ENCODE measurements around the gene EFHD2. TPM values are rescaled to one million over a fixed set of nuclear protein-coding genes. Genes with fewer than 3 reads are reported as not detected.

Gene EFHD2
- total RNA-seq, 2 donors from 2014 or later = 160 to 191 TPM

DNA sequence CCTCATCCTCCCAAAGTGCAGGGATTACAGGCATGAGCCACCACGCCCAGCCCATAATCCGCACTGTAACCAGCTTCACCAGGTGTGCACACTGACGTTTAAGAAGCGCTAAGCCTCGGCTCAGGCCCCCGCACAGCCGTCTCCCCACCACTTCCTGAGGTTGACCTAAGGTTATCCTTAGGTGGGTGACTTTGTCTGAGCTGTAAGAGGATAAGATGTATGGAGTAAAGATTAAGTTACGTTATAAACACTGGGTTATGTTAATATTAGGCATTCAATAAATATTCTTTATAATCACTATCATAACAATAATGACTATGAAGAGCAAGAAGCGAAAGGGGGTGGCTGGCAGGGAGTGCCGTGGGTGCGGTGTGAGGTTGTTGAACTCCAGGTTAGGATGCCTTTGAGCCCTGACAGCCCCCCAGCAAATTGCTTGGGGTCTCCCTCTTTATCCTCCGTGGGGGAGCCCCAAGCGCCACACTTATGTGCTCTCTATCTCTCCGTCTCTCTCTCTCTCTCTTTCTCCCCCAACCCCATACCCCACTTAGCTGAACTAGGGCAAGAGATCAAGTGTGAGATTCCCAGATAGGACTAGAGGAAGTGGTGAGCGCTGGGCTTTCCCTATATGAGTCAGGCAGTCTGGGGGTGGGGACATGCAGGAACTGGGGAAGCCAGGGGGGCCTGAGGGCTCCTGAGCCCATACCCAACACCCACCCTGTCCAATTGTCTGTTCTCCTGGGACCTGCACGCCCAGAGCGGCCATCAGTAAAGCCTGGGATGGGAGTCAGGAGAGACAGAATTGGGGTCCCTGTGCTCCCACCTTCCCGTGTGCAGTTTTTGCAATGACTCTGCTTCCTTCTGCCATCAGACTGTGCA lies 7.6 kb downstream of the EFHD2 start:
- no peak for TF ChIP-seq CTCF (IDR thresholded peaks at IDR 0.05)
- H3K9me3 ChIP-seq = no peaks in the 10 kb centered on the region
- no peak overlapping the region for H3K4me3 ChIP-seq
- no peaks in the 10 kb centered on the region for H3K27me3 ChIP-seq
- peak overlapping the region; percentile 33 to 81 for H3K9ac ChIP-seq (ENCODE audit: low read depth in 2 of 2, low read length in 2 of 2)
- H3K36me3 ChIP-seq = no peaks in the 10 kb centered on the region
- peaks cover 56% of the 10 kb centered on the region for H3K4me1 ChIP-seq
- intact Hi-C loops (cut with DNase I) = no loop called here
- peak; percentile 83 for DNase-seq
- H3K27ac ChIP-seq = peak overlapping the region; percentile 76

DNA sequence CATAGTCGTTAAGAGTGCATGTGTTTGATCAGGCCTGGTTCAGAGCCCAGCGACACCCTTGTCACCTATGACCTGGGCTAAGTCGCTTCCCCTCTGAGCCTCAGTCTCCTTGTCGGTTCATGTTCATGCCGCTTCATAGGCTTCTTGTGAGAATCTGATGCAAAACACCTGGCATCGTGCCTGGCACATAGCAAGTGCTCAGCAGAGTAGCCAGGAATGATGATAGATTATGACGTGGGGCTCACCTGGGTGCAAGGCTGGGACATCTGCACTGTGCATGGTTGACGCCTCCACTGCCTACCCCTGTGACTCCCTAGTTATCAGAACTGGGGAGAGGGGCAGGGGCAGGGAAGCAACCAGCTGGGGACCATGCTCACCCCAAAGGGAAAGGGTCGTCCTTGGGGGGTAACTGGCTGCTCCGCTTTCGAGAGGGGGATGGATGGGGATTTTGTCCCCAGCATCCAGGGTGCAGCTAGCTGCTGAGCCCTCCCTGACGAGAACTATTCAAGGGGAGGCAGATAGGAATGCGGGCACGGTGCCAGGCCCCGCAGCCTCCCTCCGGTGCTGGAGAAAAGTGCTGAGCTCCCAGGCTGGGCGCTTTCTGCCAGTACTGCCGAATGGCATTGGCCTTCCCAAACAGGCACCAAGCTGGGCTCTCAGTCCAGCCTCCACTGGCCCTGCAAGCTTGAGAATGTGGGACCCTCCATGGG lies 9.3 kb downstream of the EFHD2 start:
- Histone ChIP-seq H3K4me3 (no peak overlapping the region), H3K27me3 (no peaks in the 10 kb centered on the region), H3K36me3 (no peaks in the 10 kb centered on the region), H3K27ac (no peak overlapping the region), H3K9me3 (no peaks in the 10 kb centered on the region), H3K4me1 (peaks cover 55% of the 10 kb centered on the region), H3K9ac (ENCODE audit: low read depth in 2 of 2, low read length in 2 of 2) (peak overlapping the region in 1 of 2 donors; percentile 76)
- no peak for TF ChIP-seq CTCF (IDR thresholded peaks at IDR 0.05)
- peak; percentile 63 for DNase-seq
- intact Hi-C loops (cut with DNase I) = no loop called here

- Histone ChIP-seq H3K9ac (ENCODE audit: low read depth in 2 of 2, low read length in 2 of 2) (peak overlapping the region; percentile 54 to 79), H3K9me3 (no peaks in the 10 kb centered on the region), H3K36me3 (peaks cover 7% of the 10 kb centered on the region), H3K27me3 (no peaks in the 10 kb centered on the region), H3K4me1 (peaks cover 55% of the 10 kb centered on the region), H3K4me3 (no peak overlapping the region), H3K27ac (peak overlapping the region; percentile 60)
- TF ChIP-seq CTCF (IDR thresholded peaks at IDR 0.05) = no peak
- intact Hi-C loops (cut with DNase I) = no loop called here
- DNase-seq = no peak
These were observed 11.3 kb downstream of the EFHD2 start for GRCh38 chr1:15420853-15421465.

- Histone ChIP-seq H3K9me3 (no peaks in the 10 kb centered on the region), H3K36me3 (peaks cover 7% of the 10 kb centered on the region), H3K9ac (ENCODE audit: low read depth in 2 of 2, low read length in 2 of 2) (peak overlapping the region in 1 of 2 donors; percentile 79), H3K4me3 (no peak overlapping the region), H3K27ac (peak overlapping the region; percentile 88), H3K27me3 (no peaks in the 10 kb centered on the region), H3K4me1 (peaks cover 46% of the 10 kb centered on the region)
- no peak for DNase-seq
- no peak for TF ChIP-seq CTCF (IDR thresholded peaks at IDR 0.05)
- intact Hi-C loops (cut with DNase I) = no loop called here
These were observed 13.2 kb downstream of the EFHD2 start for GRCh38 chr1:15422871-15423270.

GRCh38 chr1:15423355-15424077 lies 13.8 kb downstream of the EFHD2 start:
- Histone ChIP-seq H3K36me3 (peaks cover 7% of the 10 kb centered on the region), H3K4me1 (peaks cover 45% of the 10 kb centered on the region), H3K27ac (peak overlapping the region; percentile 88), H3K9me3 (no peaks in the 10 kb centered on the region), H3K9ac (ENCODE audit: low read depth in 2 of 2, low read length in 2 of 2) (peak overlapping the region; percentile 31 to 79), H3K4me3 (no peak overlapping the region), H3K27me3 (no peaks in the 10 kb centered on the region)
- peak; percentile 47 for DNase-seq
- intact Hi-C loops (cut with DNase I) = no loop called here
- TF ChIP-seq CTCF (IDR thresholded peaks at IDR 0.05) = no peak

All from colonic mucosa (tissue), 4 donors.